B cell (primary cell): ENCODE results near the gene ALDH3B1. TPM values are rescaled to one million over a fixed set of nuclear protein-coding genes. Genes with fewer than 3 reads are reported as not detected.

Source experiments
- ATAC-seq: fragments of 200-7000 bp; cut with Tn5 transposase; one replicate; pipeline ENCODE4 v1.10.0; 2021; ENCODE audit warnings: low read depth, mild to moderate bottlenecking, moderate number of reproducible peaks, moderate library complexity
- CTCF ChIA-PET: fragments of 350-600 bp; sonication (Branson Sonifier 250); formaldehyde crosslinking; loops from one replicate; lab custom pipeline; 2021; ENCODE audit warnings: antibody characterized with exemption, inconsistent platforms; lab: Charles Lee
- POLR2A ChIA-PET: fragments of 350-600 bp; sonication (Branson Sonifier 250); formaldehyde crosslinking; loops from one replicate; lab custom pipeline; 2021; ENCODE audit warnings: antibody characterized with exemption; lab: Charles Lee
- DNase-seq: peaks from one replicate; pipeline ENCODE4 v3.0.0; 2013
- H2AFZ ChIP-seq: 2 replicates; pipeline ENCODE4 v1.6.1; 2012; ENCODE audit warnings: mild to moderate bottlenecking, low read depth, low read length; ENCODE audit not compliant: insufficient read depth, poor library complexity, severe bottlenecking
- H3K27ac ChIP-seq, 2 donors: 1 replicate in 1 of 2; 2 replicates in 1 of 2; pipeline ENCODE4 v1.5.1; 2012 to 2013; ENCODE audit warnings: low read length in 2 of 2, mild to moderate bottlenecking in 2 of 2, moderate library complexity in 1 of 2
- H3K27me3 ChIP-seq, 4 experiments: fragments of 200-600 bp in 1 of 4; sonication (generic) in 1 of 4; replicated peaks in 1 of 4; 1 replicate in 2 of 4; 2 replicates in 2 of 4; pipeline versions ENCODE4 v1.6.1 to v1.7.0; 2013 to 2016; ENCODE audit warnings: low read length in 3 of 4, mild to moderate bottlenecking in 2 of 4, mixed read lengths in 1 of 4, moderate library complexity in 1 of 4; ENCODE audit not compliant: insufficient read depth in 4 of 4, control insufficient read depth in 3 of 4; ENCODE audit errors: control extremely low read depth in 1 of 4
- H3K36me3 ChIP-seq, 2 experiments: replicated peaks in 1 of 2; 1 replicate in 1 of 2; 2 replicates in 1 of 2; pipeline versions ENCODE4 v1.6.1 to v1.7.1; 2013; ENCODE audit warnings: low read length in 1 of 2; ENCODE audit not compliant: insufficient read depth in 2 of 2, control insufficient read depth in 1 of 2; ENCODE audit errors: control extremely low read depth in 1 of 2, extremely low read depth in 1 of 2
- H3K4me1 ChIP-seq, 2 donors: fragments of 200-600 bp in 1 of 2; sonication (generic) in 1 of 2; 1 replicate in 1 of 2; 2 replicates in 1 of 2; pipeline versions ENCODE4 v1.5.1 to v1.6.1; 2013 to 2017; ENCODE audit warnings: low read length in 2 of 2; ENCODE audit not compliant: control insufficient read depth in 2 of 2, insufficient read depth in 2 of 2
- H3K4me2 ChIP-seq: replicated peaks from 2 replicates; pipeline ENCODE3; 2012; ENCODE audit warnings: mild to moderate bottlenecking, low read depth, low read length; ENCODE audit not compliant: poor library complexity, severe bottlenecking
- H3K4me3 ChIP-seq, 5 experiments: fragments of 200-600 bp in 1 of 5; sonication (generic) in 1 of 5; 1 replicate in 3 of 5; 2 replicates in 2 of 5; pipeline versions ENCODE4 v1.5.1 to v1.7.0; 2011 to 2016; ENCODE audit warnings: low read length in 4 of 5, mild to moderate bottlenecking in 4 of 5, low read depth in 2 of 5, control low read depth in 1 of 5, moderate library complexity in 1 of 5; ENCODE audit not compliant: insufficient read depth in 1 of 5; ENCODE audit errors: control extremely low read depth in 1 of 5, extremely low read depth in 1 of 5
- H3K79me2 ChIP-seq: fragments of 200-600 bp; sonication (generic); one replicate; pipeline ENCODE4 v1.6.0; 2016; ENCODE audit warnings: low read length; ENCODE audit not compliant: control insufficient read depth, insufficient read depth
- H3K9ac ChIP-seq: fragments of 200-600 bp; sonication (generic); 2 replicates; pipeline ENCODE4 v1.6.1; 2017; ENCODE audit warnings: mild to moderate bottlenecking, low read length, moderate library complexity
- H3K9me3 ChIP-seq, 3 donors: one replicate each; pipeline versions ENCODE4 v1.6.1 to v1.7.1; 2013; ENCODE audit warnings: low read length in 2 of 3; ENCODE audit not compliant: control insufficient read depth in 2 of 3, insufficient read depth in 1 of 3; ENCODE audit errors: control extremely low read depth in 1 of 3
- H4K20me1 ChIP-seq: 2 replicates; pipeline ENCODE4 v1.6.0; 2012; ENCODE audit warnings: mild to moderate bottlenecking, low read length; ENCODE audit not compliant: insufficient read depth, control insufficient read depth, poor library complexity, severe bottlenecking
- H3K27ac Mint-ChIP-seq: one replicate; pipeline ENCODE4 v1.8.0; 2021; ENCODE audit warnings: mixed read lengths
- H3K27me3 Mint-ChIP-seq: one replicate; pipeline ENCODE4 v1.8.0; 2021; ENCODE audit warnings: mixed read lengths
- H3K4me1 Mint-ChIP-seq: one replicate; pipeline ENCODE4 v1.8.0; 2021; ENCODE audit warnings: mixed read lengths
- H3K4me3 Mint-ChIP-seq: one replicate; pipeline ENCODE4 v1.8.0; 2021; ENCODE audit warnings: mixed read lengths
- H3K9me3 Mint-ChIP-seq: one replicate; pipeline ENCODE4 v1.8.0; 2022; ENCODE audit warnings: mixed read lengths; ENCODE audit not compliant: insufficient read depth
- EZH2 ChIP-seq: IDR thresholded peaks from 2 replicates; pipeline ENCODE4 v1.6.1; 2012; ENCODE audit warnings: borderline replicate concordance, low read depth, mild to moderate bottlenecking, moderate library complexity, low read length; ENCODE audit not compliant: insufficient read depth, poor library complexity, severe bottlenecking
- WGBS: methylation state at CpG from one replicate; pipeline ENCODE4 v1.1.5; 2013; ENCODE audit warnings: missing lambda C conversion rate; ENCODE audit not compliant: insufficient coverage; 5-methylcytosine and 5-hydroxymethylcytosine counted together
- intact Hi-C: fragments of 100-400 bp; cut with micrococcal nuclease; formaldehyde crosslinking; loops from one replicate; pipeline ENCODE4 v1.10.0; 2022
- polyA plus RNA-seq: library from polyadenylated mRNA; depleted of rRNA; stranded (reverse); fragments of >200 nt; gene quantifications from 2 replicates; pipeline ENCODE4 v1.2.3, GENCODE V29; 2012
- total RNA-seq, 2 donors: library from RNA; stranded (reverse); fragments of 120-200 nt in 1 of 2; gene quantifications; 1 replicate in 1 of 2; 2 replicates in 1 of 2; pipeline versions ENCODE4 v1.2.3 to v1.2.4, GENCODE V29; 2013 to 2022
- TF ChIP-seq, protein P1 (sequence below): fragments of 200-600 bp; IDR thresholded peaks from one replicate; pipeline ENCODE4 v1.8.0; 2022; ENCODE audit warnings: antibody characterized with exemption, mild to moderate bottlenecking

The ALDH3B1 gene
- total and polyA plus RNA-seq, 2 donors (not counting 1 experiment from before 2014, with no cell fraction given), result 0.81 TPM

DNA sequence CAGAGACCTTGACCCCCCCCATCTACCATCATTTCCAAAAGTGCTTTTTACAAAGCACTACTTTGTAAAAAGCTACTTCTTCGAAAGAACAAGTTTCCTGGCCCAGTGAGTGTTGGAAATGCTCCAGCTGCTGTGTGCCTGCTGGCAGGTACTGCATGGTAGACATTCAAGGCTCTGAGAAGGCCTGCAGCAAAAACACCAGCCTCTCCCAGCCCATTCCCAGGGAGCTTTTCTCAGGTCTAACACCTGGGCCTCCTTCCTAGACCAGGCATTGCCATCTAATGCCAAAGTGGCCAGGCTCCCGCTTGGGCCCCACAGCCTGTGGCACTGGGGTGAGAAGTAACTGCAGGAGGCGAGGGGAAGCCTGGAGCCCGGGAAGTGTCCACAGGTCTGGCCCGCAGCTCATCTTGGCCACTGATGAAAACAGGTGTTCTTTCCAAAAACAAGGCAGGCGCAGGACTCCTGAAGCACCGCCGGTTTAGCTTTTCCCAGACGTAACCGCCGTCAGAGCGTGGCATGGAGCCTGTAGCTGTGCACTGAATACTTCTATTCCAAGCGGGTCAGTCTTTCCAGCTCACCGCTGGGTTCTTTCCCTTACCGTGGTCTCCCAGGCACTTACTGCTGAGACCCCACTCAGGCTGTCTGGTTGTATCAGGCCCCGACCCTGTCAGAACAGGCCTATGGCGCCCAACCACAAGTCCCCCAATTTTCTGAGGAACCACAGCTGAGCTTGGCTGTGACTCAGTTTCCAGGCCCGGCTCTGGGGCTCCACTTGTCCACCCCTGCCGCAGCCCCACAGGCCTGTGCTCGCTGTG is 27.5 kb downstream of the ALDH3B1 start:
- H3K4me1 Mint-ChIP-seq, result peaks cover 30% of the 10 kb centered on the region
- Histone ChIP-seq H3K36me3 (peaks cover 0 to 18% of the 10 kb centered on the region in 2 experiments), H3K27me3 (no peaks in the 10 kb centered on the region), H3K4me2 (peak overlapping the region; percentile 99), H3K9ac (no peak overlapping the region), H3K27ac (peak overlapping the region; percentile 43 to 83), H3K79me2 (peaks cover 35% of the 10 kb centered on the region), H3K4me1 (peaks cover 24 to 51% of the 10 kb centered on the region in 2 donors), H3K9me3 (no peaks in the 10 kb centered on the region), H4K20me1 (peaks cover 23% of the 10 kb centered on the region), H2AFZ (no peak overlapping the region), H3K4me3 (no peak overlapping the region)
- CTCF ChIA-PET, result interaction anchor here (0.9 to 1.4 kb wide), 3 partner anchors 27 to 259 kb away, joined by 3 read pairs; partner anchors contain the start of gene ALDH3B1
- WGBS, result 90% methylated on average over 20 of the region's 20 CpGs
- POLR2A ChIA-PET, result interaction anchor here (0.6 kb wide), 1 partner anchor 36 kb away, joined by 9 read pairs; no protein-coding TSS in a partner anchor
- ATAC-seq (no peak), DNase-seq (no peak)
- no peaks in the 10 kb centered on the region for H3K9me3 Mint-ChIP-seq
- peak overlapping the region; percentile 63 for H3K27ac Mint-ChIP-seq
- H3K4me3 Mint-ChIP-seq, result peak overlapping the region; percentile 50
- no peak for TF ChIP-seq EZH2
- TF ChIP-seq, protein P1, sequence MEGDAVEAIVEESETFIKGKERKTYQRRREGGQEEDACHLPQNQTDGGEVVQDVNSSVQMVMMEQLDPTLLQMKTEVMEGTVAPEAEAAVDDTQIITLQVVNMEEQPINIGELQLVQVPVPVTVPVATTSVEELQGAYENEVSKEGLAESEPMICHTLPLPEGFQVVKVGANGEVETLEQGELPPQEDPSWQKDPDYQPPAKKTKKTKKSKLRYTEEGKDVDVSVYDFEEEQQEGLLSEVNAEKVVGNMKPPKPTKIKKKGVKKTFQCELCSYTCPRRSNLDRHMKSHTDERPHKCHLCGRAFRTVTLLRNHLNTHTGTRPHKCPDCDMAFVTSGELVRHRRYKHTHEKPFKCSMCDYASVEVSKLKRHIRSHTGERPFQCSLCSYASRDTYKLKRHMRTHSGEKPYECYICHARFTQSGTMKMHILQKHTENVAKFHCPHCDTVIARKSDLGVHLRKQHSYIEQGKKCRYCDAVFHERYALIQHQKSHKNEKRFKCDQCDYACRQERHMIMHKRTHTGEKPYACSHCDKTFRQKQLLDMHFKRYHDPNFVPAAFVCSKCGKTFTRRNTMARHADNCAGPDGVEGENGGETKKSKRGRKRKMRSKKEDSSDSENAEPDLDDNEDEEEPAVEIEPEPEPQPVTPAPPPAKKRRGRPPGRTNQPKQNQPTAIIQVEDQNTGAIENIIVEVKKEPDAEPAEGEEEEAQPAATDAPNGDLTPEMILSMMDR, result no peak
- intact Hi-C loops, result loop anchor here (10.0 kb wide), 2 partner anchors 177 to 427 kb away; partner anchors contain the start of genes KMT5B and PPP6R3
- no peaks in the 10 kb centered on the region for H3K27me3 Mint-ChIP-seq
